OCI-LY7 (cell line): ENCODE data around the gene TMCC1.

Experiments used
- EZH2phosphoT487 ChIP-seq: fragments of 200-600 bp; sonication (generic); IDR thresholded peaks from 2 replicates; pipeline ENCODE4 v1.6.1; 2018; ENCODE audit warnings: low read depth, borderline replicate concordance, mild to moderate bottlenecking, mixed run types, antibody characterized with exemption, low read length, moderate library complexity, mixed read lengths
- TF ChIP-seq, protein P1 (sequence below): fragments of 200-600 bp; sonication (generic); conservative IDR thresholded peaks from 2 replicates; pipeline ENCODE4 v1.5.1; 2014; ENCODE audit warnings: mild to moderate bottlenecking, antibody characterized with exemption, low read length, moderate library complexity, mixed read lengths

DNA sequence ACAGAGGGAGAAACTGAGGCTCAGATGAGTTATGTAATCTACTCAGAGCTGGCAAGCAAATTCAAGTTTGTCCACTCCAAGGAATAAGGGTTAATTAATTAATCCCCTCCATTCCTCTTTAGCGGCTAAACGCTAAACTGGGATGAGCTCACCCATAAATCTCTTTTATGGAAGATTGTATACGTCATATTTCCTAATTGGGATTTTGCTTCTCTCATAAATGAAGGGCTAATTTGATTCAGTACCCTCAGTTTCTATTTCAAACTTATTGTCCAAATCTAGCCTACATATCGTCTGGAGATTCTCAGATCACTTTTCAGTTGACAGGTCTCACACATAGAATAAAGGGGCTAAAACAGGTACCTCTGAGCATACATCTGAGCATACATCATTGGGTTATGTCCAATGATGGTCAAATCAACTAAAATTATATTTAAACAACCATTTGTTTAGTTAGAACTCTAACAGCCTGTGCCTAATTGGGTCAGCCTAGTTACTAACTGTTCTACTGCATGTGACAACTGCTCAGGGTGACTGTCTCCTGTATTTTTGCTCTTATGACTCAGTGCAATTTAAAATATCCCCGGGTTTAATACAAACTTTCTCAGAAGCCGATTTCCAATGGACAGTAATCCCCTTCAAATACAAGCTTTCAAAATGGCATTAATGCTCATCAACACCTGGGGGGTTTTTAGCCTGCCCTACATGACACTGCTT lies 229.4 kb downstream of the TMCC1 start:
- TF ChIP-seq, protein P1, sequence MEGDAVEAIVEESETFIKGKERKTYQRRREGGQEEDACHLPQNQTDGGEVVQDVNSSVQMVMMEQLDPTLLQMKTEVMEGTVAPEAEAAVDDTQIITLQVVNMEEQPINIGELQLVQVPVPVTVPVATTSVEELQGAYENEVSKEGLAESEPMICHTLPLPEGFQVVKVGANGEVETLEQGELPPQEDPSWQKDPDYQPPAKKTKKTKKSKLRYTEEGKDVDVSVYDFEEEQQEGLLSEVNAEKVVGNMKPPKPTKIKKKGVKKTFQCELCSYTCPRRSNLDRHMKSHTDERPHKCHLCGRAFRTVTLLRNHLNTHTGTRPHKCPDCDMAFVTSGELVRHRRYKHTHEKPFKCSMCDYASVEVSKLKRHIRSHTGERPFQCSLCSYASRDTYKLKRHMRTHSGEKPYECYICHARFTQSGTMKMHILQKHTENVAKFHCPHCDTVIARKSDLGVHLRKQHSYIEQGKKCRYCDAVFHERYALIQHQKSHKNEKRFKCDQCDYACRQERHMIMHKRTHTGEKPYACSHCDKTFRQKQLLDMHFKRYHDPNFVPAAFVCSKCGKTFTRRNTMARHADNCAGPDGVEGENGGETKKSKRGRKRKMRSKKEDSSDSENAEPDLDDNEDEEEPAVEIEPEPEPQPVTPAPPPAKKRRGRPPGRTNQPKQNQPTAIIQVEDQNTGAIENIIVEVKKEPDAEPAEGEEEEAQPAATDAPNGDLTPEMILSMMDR: no peak
- no peak for TF ChIP-seq EZH2phosphoT487
